HG03342 (cell line): ENCODE results near the gene SYS1.
"Not testable (repeated sequence)": the region's sequence is repeated elsewhere in the genome, so short reads cannot be mapped to it uniquely, and the experiment has no call there.

Source experiments
- ATAC-seq: cut with Tn5 transposase; IDR thresholded peaks from one replicate; pipeline ENCODE4 v1.9.1; 2021; ENCODE audit warnings: mild to moderate bottlenecking, moderate library complexity; ENCODE audit not compliant: unreplicated experiment

The SYS1 gene

DNA sequence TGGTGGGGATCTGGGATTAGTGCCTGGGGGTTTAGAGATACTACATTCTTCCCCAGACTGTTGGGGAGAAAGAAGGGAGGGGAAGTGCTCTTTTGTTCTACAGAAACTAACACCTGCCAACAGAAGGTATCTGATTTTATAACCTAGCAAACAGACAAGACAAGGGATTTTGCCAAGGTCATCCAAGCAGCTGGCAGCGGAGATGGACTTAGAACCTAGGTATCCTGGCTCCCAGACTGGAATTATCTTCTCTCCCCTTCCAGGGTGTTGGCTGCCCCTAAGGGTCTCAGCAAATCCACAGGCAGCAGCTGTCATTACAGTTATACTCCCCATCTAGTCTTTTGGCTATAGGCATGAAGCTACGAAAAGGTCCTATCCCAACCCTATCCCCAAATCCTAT, 23.2 kb upstream of the SYS1 start:
- no peak for ATAC-seq

GRCh38 chr20:45340236-45340847, 22.6 kb upstream of the SYS1 start:
- no peak for ATAC-seq

- ATAC-seq = no peak
Observed at GRCh38 chr20:45340951-45341350, 22.0 kb upstream of the SYS1 start.

DNA sequence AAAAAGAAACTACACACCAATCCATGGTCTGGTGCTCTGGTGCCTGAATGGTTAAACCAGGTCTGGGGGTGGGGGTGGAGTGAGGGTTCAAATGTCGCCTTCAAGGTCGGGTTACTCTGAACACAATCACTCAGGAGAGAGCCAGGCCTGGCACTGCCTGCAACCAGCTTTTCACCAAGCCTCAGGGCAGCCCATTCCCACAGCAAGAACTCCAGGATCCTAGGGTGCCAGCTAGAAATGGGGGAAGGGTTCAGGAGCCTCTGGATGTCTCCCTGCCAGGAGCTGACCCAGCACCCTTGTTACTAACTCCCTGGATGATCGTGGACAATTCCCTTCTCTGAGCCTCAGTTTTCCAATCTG, 21.4 kb upstream of the SYS1 start:
- no peak for ATAC-seq

DNA sequence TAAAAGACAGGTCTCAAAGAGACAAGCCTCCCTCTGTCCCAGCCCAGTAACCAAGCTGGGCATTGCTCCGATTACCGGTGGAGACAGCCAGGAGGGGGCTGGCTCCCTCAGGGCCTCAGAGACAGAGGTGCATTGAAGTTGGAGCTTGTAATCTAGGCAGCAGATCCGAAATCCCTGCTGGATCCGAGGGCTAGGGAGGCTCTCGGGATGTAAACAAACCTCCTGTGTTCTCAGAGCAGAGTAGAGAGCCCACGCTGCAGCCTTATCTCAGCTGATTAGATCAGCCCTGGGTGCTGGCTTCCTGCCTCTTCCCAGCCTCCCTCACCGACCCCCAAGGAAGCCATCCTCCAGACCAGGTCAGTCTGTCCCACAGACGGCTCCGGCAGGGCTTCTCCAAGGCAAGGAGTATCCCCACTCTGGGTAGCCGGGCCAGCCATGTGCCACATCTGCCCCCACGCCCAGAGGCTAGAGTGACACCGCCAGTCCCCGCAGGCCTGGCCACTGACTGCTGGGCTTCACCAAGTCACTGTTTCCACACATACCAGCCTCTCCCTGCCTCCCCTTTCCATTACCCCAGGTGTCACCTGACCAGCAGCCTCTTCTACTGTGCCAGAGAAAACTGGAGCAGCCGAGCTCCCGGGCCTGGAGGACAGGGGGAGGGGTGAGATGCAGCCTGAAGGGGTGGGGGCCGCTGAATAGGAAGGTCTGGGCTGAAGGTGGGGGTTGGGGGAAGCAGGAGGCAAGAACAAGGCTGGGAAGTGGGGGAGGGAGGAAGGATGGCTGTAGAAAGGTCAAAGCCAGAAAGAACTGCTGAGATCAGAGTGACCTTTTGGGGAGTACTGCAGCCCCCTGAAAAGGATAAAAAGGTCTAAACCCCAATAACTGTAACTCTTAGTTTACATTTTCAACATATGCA, 20.8 kb upstream of the SYS1 start:
- ATAC-seq = no peak

- ATAC-seq = no peak
Observed at GRCh38 chr20:45342855-45343531, 20.0 kb upstream of the SYS1 start.

DNA sequence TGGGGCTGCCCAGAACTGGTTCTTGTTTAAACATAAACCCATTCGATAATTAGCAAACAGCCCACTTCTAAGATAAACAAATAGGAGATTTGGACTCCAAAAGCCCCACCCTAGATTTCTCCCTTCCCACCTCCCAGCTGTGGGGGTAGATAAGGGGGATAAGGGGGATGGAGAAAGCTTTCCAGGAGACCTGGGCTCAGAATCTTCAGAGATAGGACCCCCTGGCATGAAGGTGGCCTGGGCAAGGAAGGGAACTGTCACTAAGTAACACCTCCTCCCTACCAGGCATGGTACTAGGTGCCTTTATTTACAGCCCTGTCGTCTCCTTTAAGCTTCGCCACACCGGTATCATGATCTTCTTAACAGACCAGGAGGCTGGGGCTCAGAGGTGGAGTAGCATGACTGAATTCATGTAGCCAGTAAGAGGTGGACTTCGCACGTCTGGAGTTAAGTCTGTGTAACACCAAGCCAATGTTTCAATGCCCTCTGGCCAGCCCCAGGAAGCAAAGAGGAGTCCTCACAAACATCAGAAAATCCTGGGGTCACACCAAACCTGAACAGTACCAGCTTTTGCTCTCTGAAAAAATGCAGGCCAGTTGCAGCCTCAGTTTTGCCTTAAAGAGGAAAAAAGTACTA, 19.3 kb upstream of the SYS1 start:
- no peak for ATAC-seq

- ATAC-seq = no peak
Observed at GRCh38 chr20:45344168-45344860, 18.6 kb upstream of the SYS1 start.

GRCh38 chr20:45345104-45345936, 17.6 kb upstream of the SYS1 start:
- ATAC-seq = no peak

GRCh38 chr20:45346291-45346718, 16.7 kb upstream of the SYS1 start:
- ATAC-seq = no peak

- no peak for ATAC-seq
Observed at GRCh38 chr20:45346851-45347250, 16.1 kb upstream of the SYS1 start.

GRCh38 chr20:45347297-45347935, 15.5 kb upstream of the SYS1 start:
- no peak for ATAC-seq

DNA sequence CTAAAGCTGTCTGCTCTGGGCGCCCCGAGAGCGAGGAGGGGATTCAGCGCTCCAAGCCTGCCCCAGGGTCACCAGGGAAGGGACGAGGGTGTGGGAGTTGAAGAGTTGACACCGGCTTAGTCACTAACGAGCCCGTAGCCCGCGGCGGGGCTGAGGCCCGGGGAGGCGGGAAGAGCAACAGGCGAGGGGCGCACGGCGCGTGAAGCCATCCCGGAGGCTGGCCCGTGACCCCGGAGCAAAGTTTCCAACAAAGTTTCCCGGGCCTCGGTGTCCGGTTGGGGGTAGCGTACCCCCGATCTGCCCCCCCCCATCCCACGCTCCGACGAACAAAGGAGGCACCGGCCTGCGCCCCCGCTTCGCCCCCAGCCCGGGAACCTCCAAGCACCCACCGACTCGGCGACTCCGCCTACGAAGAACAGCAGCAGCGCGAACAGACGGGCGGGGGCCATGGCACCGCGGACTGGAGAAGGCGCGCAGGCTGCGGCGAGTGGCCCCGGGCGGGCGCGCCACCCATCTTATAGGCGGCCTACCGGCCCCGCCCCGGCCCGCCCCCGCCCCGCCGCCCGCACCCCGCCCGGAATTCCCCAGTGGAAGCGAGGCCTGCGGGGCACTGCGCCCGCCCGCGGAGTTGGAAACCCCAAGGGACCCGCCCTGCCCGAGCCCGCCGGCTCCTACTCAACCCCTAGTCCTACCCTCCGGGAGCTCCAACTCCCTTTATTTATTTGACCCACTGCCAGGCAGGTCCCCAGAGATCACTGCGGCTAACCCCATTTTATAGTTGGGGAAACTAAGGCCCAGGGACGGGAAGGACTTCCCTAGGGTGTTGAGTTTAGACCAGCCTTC, 14.8 kb upstream of the SYS1 start, which contains the start of gene SDC4:
Gene SDC4, minus strand, starts transcription at position 489 of the 843 bp plus-strand sequence. Its CDS starts 40 bp downstream, at position 449.
- ATAC-seq = no peak

GRCh38 chr20:45350217-45350616, 12.7 kb upstream of the SYS1 start:
- ATAC-seq = no peak

DNA sequence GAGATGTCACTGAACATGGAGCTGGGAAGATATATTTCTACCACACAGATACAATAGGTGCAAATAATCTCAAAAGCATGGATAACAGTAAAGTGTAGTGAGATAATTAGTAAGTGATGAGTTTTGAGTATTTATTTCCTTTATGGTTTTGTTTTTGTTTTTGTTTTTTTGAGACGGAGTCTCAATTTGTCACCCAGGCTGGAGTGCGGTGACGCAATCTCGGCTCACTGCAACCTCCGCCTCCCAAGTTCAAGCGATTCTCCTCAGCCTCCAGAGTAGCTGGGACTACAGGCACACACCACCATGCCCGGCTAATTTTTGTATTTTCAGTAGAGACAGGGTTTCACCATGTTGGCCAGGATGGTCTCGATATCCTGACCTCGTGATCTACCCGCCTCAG, 12.2 kb upstream of the SYS1 start:
- ATAC-seq = not testable (repeated sequence)

DNA sequence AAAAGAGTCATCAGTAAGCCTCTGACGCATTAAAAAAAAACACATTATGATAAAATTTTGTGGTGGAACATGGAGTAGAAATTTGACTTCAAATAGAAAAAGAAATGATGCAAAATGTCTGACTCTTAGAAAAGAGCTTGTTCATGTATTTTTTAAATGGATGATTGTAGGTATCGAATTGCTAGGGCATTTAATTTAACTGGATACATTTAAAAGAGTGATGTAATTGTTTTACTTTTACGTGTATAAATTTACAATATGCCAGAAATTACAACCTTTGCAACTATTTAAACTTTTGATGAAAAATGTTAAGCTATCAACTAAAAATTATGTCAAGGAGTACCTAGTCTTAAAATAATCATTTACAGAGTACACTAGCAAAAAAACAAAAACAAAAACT, 10.2 kb upstream of the SYS1 start:
- no peak for ATAC-seq

DNA sequence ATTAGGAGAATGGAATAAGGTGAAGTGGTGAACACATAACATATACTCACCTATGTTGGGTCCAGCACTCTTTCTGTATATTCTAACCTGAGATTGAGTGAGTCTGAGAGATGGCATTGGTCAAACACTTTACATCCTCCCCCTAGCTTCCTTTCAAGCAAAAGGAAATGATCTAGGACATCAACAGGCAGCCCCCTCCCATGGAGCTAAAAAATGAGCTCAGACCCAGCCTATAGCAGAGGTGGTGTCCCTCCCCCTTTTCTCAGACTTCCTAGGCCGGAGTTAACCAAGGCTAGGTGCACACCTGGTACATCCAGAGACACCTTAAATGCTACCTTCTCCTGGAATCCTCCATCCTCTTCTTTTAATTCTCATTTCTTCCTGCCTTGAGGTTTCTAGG, 9.2 kb upstream of the SYS1 start:
- no peak for ATAC-seq

DNA sequence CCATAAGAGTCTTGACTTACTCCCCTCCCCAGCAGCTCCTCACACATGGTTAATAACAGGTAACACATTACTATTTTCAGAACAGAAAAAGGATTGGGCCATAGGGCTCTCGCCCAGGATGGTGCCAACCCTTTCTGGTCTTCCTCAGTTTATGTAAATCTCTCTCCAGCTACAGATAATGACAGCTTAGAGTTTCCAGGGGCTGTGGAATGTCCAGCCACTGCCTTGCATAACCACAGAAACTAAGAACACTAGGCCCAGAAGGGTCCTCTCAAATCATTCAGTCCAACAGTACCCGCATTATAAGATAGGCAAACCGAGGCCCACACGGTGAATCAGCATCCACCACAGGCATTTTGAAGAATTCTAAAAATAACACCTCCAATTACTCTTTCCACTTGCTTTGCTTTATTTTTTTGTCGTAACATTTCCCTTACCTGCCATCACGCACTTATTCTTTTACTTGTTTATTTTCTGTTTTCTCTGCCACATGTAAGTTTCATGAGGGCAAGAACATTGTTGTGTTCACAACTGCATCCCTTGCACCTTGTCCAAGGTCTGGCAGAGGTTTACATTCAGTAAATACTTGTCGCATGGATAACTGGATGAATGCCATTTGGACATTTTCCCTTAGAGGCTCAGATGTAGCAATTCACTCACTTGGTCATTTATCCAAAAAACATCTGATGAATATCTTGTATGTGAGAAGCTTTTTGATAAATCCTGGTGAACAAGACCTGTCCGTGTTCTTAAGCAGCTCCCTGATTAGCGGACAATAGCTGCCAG, 8.3 kb upstream of the SYS1 start:
- ATAC-seq = no peak
